Naive thymus-derived CD4-positive, alpha-beta T cell (primary cell): Measurements from ENCODE around the gene MC1R. TPM values are rescaled to one million over a fixed set of nuclear protein-coding genes. Genes with fewer than 3 reads are reported as not detected.

Source experiments
- ATAC-seq: fragments of 150-1000 bp; cut with Tn5 transposase; 2 replicates; pipeline ENCODE4 v1.10.0; 2021; ENCODE audit warnings: mild to moderate bottlenecking, moderate library complexity
- CTCF ChIA-PET: fragments of 350-600 bp; sonication (Branson Sonifier 250); formaldehyde crosslinking; loops from one replicate; lab custom pipeline; 2021; ENCODE audit warnings: antibody characterized with exemption; lab: Charles Lee
- POLR2A ChIA-PET: fragments of 350-600 bp; sonication (Branson Sonifier 250); formaldehyde crosslinking; loops from one replicate; lab custom pipeline; 2021; ENCODE audit warnings: antibody characterized with exemption, inconsistent platforms; lab: Charles Lee
- DNase-seq, 9 donors: peaks; one replicate each; pipeline versions ENCODE4 v3.0.0 to v3.0.0-alpha.2; 2020 to 2022; ENCODE audit warnings: mixed read lengths in 1 of 9
- H3K27ac ChIP-seq: one replicate; pipeline ENCODE4 v1.7.0; 2013; ENCODE audit warnings: mild to moderate bottlenecking, low read depth, low read length, moderate library complexity
- H3K27me3 ChIP-seq, 2 donors: one replicate each; pipeline ENCODE4 v1.7.0; 2013; ENCODE audit warnings: low read length in 2 of 2, mild to moderate bottlenecking in 2 of 2, moderate library complexity in 2 of 2; ENCODE audit not compliant: control insufficient read depth in 2 of 2, insufficient read depth in 2 of 2
- H3K36me3 ChIP-seq, 3 experiments: 1 replicate in 2 of 3; 2 replicates in 1 of 3; pipeline ENCODE4 v1.7.0; 2013; ENCODE audit warnings: low read length in 3 of 3, mild to moderate bottlenecking in 3 of 3, moderate library complexity in 1 of 3; ENCODE audit not compliant: insufficient read depth in 3 of 3, control insufficient read depth in 2 of 3
- H3K4me1 ChIP-seq, 2 donors: one replicate each; pipeline ENCODE4 v1.7.0; 2013; ENCODE audit warnings: low read length in 2 of 2, mild to moderate bottlenecking in 2 of 2, moderate library complexity in 1 of 2; ENCODE audit not compliant: control insufficient read depth in 2 of 2, insufficient read depth in 2 of 2
- H3K4me3 ChIP-seq: 2 replicates; pipeline ENCODE4 v1.7.0; 2013; ENCODE audit warnings: mild to moderate bottlenecking, low read length
- H3K9me3 ChIP-seq, 3 experiments: 1 replicate in 2 of 3; 2 replicates in 1 of 3; pipeline ENCODE4 v1.7.0; 2013; ENCODE audit warnings: low read length in 3 of 3; ENCODE audit not compliant: control insufficient read depth in 2 of 3
- H3K27ac Mint-ChIP-seq, 9 donors: one replicate each; pipeline ENCODE4 v1.8.0; 2020 to 2022; ENCODE audit warnings: mixed read lengths in 9 of 9, mild to moderate bottlenecking in 8 of 9, moderate library complexity in 5 of 9, inconsistent platforms in 2 of 9
- H3K27me3 Mint-ChIP-seq, 5 donors: one replicate each; pipeline ENCODE4 v1.8.0; 2021 to 2022; ENCODE audit warnings: mixed read lengths in 5 of 5, mild to moderate bottlenecking in 1 of 5
- H3K36me3 Mint-ChIP-seq, 5 donors: one replicate each; pipeline ENCODE4 v1.8.0; 2020 to 2022; ENCODE audit warnings: mixed read lengths in 5 of 5, mild to moderate bottlenecking in 3 of 5, inconsistent platforms in 1 of 5
- H3K4me1 Mint-ChIP-seq, 7 donors: one replicate each; pipeline ENCODE4 v1.8.0; 2020 to 2022; ENCODE audit warnings: mixed read lengths in 7 of 7, mild to moderate bottlenecking in 3 of 7, inconsistent platforms in 1 of 7
- H3K4me3 Mint-ChIP-seq, 10 donors: one replicate each; pipeline ENCODE4 v1.8.0; 2020 to 2022; ENCODE audit warnings: mild to moderate bottlenecking in 10 of 10, mixed read lengths in 10 of 10, moderate library complexity in 6 of 10, inconsistent platforms in 2 of 10
- H3K9me3 Mint-ChIP-seq, 11 donors: one replicate each; pipeline ENCODE4 v1.8.0; 2020 to 2022; ENCODE audit warnings: mixed read lengths in 11 of 11, mild to moderate bottlenecking in 4 of 11, inconsistent platforms in 1 of 11, moderate library complexity in 1 of 11
- intact Hi-C, 2 donors: fragments of 100-400 bp; cut with micrococcal nuclease; formaldehyde crosslinking; loops; one replicate each; pipeline ENCODE4 v1.15.1; 2023
- polyA plus RNA-seq, 2 donors: library from polyadenylated mRNA; unstranded; fragments of 300-500 nt; fragmentation: Illumina TruSeq; gene quantifications; one replicate each; pipeline ENCODE4 v1.2.3, GENCODE V29; 2021
- total RNA-seq, 6 experiments: library from RNA in 5 of 6; stranded (reverse) in 5 of 6; gene quantifications; 1 replicate in 5 of 6; 2 replicates in 1 of 6; pipeline ENCODE4 v1.2.3 and lab custom pipeline; 2021 to 2026

The MC1R gene
- total and polyA plus RNA-seq, 7 experiments from 2014 or later, result 0.14 to 13.9 (median 10.5) TPM

GRCh38 chr16:89917773-89918452 is 749 bp upstream of the MC1R start:
- peak overlapping the region in 4 of 9 donors; percentile 44 to 87 (median 71) for H3K27ac Mint-ChIP-seq
- DNase-seq, result peak; percentile 53 to 83 (median 67)
- ChIA-PET POLR2A (interaction anchor here (1.5 to 1.8 kb wide), 2 partner anchors 30 to 45 kb away, joined by 5 read pairs; partner anchors contain the start of genes DEF8 and TCF25), CTCF (no interaction called here)
- peak; percentile 81 for ATAC-seq
- H3K36me3 Mint-ChIP-seq, result peaks cover 0 to 12% (median 0%) of the 10 kb centered on the region in 5 donors
- peaks cover 0 to 6% of the 10 kb centered on the region in 2 donors for H3K27me3 ChIP-seq
- no peak overlapping the region for H3K27ac ChIP-seq
- H3K9me3 ChIP-seq, result no peaks in the 10 kb centered on the region
- H3K4me1 ChIP-seq, result peaks cover 20 to 25% of the 10 kb centered on the region in 2 donors
- intact Hi-C loops, result loop anchor here (1.0 to 5.0 kb wide), 5 partner anchors 30 to 196 kb away; partner anchors contain the start of genes DEF8 (in 1 of the 2), FANCA (in 1 of the 2), TCF25 (in 1 of the 2) and VPS9D1 (in 1 of the 2)
- H3K4me3 Mint-ChIP-seq, result peak overlapping the region; percentile 67 to 86 (median 73)
- peaks cover 20 to 52% (median 38%) of the 10 kb centered on the region in 7 donors for H3K4me1 Mint-ChIP-seq
- peaks cover 0 to 4% (median 0%) of the 10 kb centered on the region in 3 experiments for H3K36me3 ChIP-seq
- H3K4me3 ChIP-seq, result peak overlapping the region; percentile 43
- H3K9me3 Mint-ChIP-seq, result no peaks in the 10 kb centered on the region
- H3K27me3 Mint-ChIP-seq, result peaks cover 4 to 30% (median 17%) of the 10 kb centered on the region in 5 donors

GRCh38 chr16:89919535-89920406 is 1.1 kb downstream of the MC1R start:
- ChIA-PET CTCF (no interaction called here), POLR2A (interaction anchor here (1.5 to 1.8 kb wide), 2 partner anchors 28 to 47 kb away, joined by 5 read pairs; partner anchors contain the start of genes DEF8 and TCF25)
- no peak for ATAC-seq
- Histone ChIP-seq H3K27me3 (peaks cover 0 to 9% of the 10 kb centered on the region in 2 donors), H3K36me3 (no peaks in the 10 kb centered on the region), H3K4me3 (no peak overlapping the region), H3K9me3 (no peaks in the 10 kb centered on the region), H3K27ac (no peak overlapping the region), H3K4me1 (peaks cover 20 to 25% of the 10 kb centered on the region in 2 donors)
- Mint-ChIP-seq H3K4me1 (peaks cover 15 to 44% (median 33%) of the 10 kb centered on the region in 7 donors), H3K9me3 (no peaks in the 10 kb centered on the region), H3K27me3 (peaks cover 4 to 35% (median 17%) of the 10 kb centered on the region in 5 donors), H3K36me3 (peaks cover 0 to 2% (median 0%) of the 10 kb centered on the region in 5 donors), H3K4me3 (peak overlapping the region in 9 of 10 donors; percentile 23 to 84 (median 48)), H3K27ac (peak overlapping the region in 2 of 9 donors; percentile 0 to 72)
- DNase-seq, result no peak
- intact Hi-C loops, result loop anchor here (2.0 to 10.0 kb wide), 5 partner anchors 45 to 197 kb away; partner anchors contain the start of genes DBNDD1 (in 1 of the 2), FANCA (in 1 of the 2), TCF25 (in 1 of the 2) and VPS9D1 (in 1 of the 2)

GRCh38 chr16:89920723-89921122 is 2.1 kb downstream of the MC1R start:
- Mint-ChIP-seq H3K4me1 (peaks cover 19 to 52% (median 36%) of the 10 kb centered on the region in 7 donors), H3K9me3 (no peaks in the 10 kb centered on the region), H3K27ac (no peak overlapping the region), H3K36me3 (peaks cover 0 to 2% (median 0%) of the 10 kb centered on the region in 5 donors), H3K4me3 (peak overlapping the region in 4 of 10 donors; percentile 18 to 84 (median 52)), H3K27me3 (peaks cover 6 to 42% (median 17%) of the 10 kb centered on the region in 5 donors)
- ChIA-PET CTCF (no interaction called here), POLR2A (no interaction called here)
- no peaks in the 10 kb centered on the region for H3K9me3 ChIP-seq
- H3K4me3 ChIP-seq, result no peak overlapping the region
- no peak for ATAC-seq
- H3K27me3 ChIP-seq, result peaks cover 0 to 11% of the 10 kb centered on the region in 2 donors
- H3K4me1 ChIP-seq, result peaks cover 20 to 25% of the 10 kb centered on the region in 2 donors
- no peak overlapping the region for H3K27ac ChIP-seq
- no peaks in the 10 kb centered on the region for H3K36me3 ChIP-seq
- intact Hi-C loops, result loop anchor here in 1 of 2 donors (10.0 kb wide), 1 partner anchor 94 kb away; the partner anchor contains the start of gene DBNDD1
- no peak for DNase-seq

- H3K36me3 Mint-ChIP-seq, result no peaks in the 10 kb centered on the region
- H3K27ac ChIP-seq, result no peak overlapping the region
- no peak for ATAC-seq
- peaks cover 19 to 49% (median 36%) of the 10 kb centered on the region in 7 donors for H3K4me1 Mint-ChIP-seq
- ChIA-PET POLR2A (no interaction called here), CTCF (no interaction called here)
- peaks cover 20 to 25% of the 10 kb centered on the region in 2 donors for H3K4me1 ChIP-seq
- H3K4me3 ChIP-seq, result no peak overlapping the region
- peak overlapping the region in 2 of 10 donors; percentile 55 to 78 for H3K4me3 Mint-ChIP-seq
- H3K27ac Mint-ChIP-seq, result peak overlapping the region in 1 of 9 donors; percentile 13
- H3K9me3 Mint-ChIP-seq, result no peaks in the 10 kb centered on the region
- intact Hi-C loops, result loop anchor here in 1 of 2 donors (10.0 kb wide), 1 partner anchor 94 kb away; the partner anchor contains the start of gene DBNDD1
- H3K27me3 ChIP-seq, result peaks cover 0 to 11% of the 10 kb centered on the region in 2 donors
- no peaks in the 10 kb centered on the region for H3K36me3 ChIP-seq
- no peak for DNase-seq
- H3K9me3 ChIP-seq, result no peaks in the 10 kb centered on the region
- H3K27me3 Mint-ChIP-seq, result peaks cover 6 to 42% (median 17%) of the 10 kb centered on the region in 5 donors
Measured at GRCh38 chr16:89921131-89921701, 2.6 kb downstream of the MC1R start.

- DNase-seq (peak in 1 of 9 donors; percentile 47), ATAC-seq (no peak)
- ChIA-PET POLR2A (interaction anchor here (0.7 to 1.4 kb wide), 3 partner anchors 25 to 222 kb away, joined by 3 to 4 read pairs (median 3); no protein-coding TSS in a partner anchor), CTCF (no interaction called here)
- Mint-ChIP-seq H3K9me3 (no peaks in the 10 kb centered on the region), H3K4me1 (peaks cover 19 to 49% (median 40%) of the 10 kb centered on the region in 7 donors), H3K36me3 (no peaks in the 10 kb centered on the region), H3K27me3 (peaks cover 6 to 42% (median 17%) of the 10 kb centered on the region in 5 donors), H3K4me3 (peak overlapping the region in 8 of 10 donors; percentile 27 to 78 (median 44)), H3K27ac (peak overlapping the region in 1 of 9 donors; percentile 65)
- intact Hi-C loops, result loop anchor here in 1 of 2 donors (10.0 kb wide), 1 partner anchor 93 kb away; the partner anchor contains the start of gene DBNDD1
- H3K36me3 ChIP-seq, result no peaks in the 10 kb centered on the region
- H3K27ac ChIP-seq, result no peak overlapping the region
- no peak overlapping the region for H3K4me3 ChIP-seq
- H3K9me3 ChIP-seq, result no peaks in the 10 kb centered on the region
- peaks cover 0 to 15% of the 10 kb centered on the region in 2 donors for H3K27me3 ChIP-seq
- peaks cover 20 to 25% of the 10 kb centered on the region in 2 donors for H3K4me1 ChIP-seq
Measured at GRCh38 chr16:89921702-89922476, 3.2 kb downstream of the MC1R start.
